ENCODE measurements around the gene XYLB.

GRCh38 chr3:38392604-38393163, 46.1 kb downstream of the XYLB start:
- TF ChIP-seq CTCF (conservative IDR thresholded peaks at IDR 0.05 in 1 of 2, IDR thresholded peaks at IDR 0.05 in 1 of 2; ENCODE audit: extremely low read depth in 1 of 2, insufficient read depth in 1 of 2, low read depth in 1 of 2, low read length in 2 of 2): no peak
- TF ChIP-seq EZH2 (IDR thresholded peaks at IDR 0.05; ENCODE audit: borderline replicate concordance, low read length): no peak
